ENCODE results near the gene EEF2KMT.
"Not testable (repeated sequence)": the region's sequence is repeated elsewhere in the genome, so short reads cannot be mapped to it uniquely, and the experiment has no call there.

EEF2KMT gene

GRCh38 chr16:5078626-5079025 is 19.0 kb downstream of the EEF2KMT start:
- H3K27ac ChIP-seq = no peak overlapping the region
- no peak for TF ChIP-seq ZFX (IDR thresholded peaks at IDR 0.05; ENCODE audit: borderline replicate concordance)
- no peak for TF ChIP-seq CTCF (IDR thresholded peaks at IDR 0.05)

DNA sequence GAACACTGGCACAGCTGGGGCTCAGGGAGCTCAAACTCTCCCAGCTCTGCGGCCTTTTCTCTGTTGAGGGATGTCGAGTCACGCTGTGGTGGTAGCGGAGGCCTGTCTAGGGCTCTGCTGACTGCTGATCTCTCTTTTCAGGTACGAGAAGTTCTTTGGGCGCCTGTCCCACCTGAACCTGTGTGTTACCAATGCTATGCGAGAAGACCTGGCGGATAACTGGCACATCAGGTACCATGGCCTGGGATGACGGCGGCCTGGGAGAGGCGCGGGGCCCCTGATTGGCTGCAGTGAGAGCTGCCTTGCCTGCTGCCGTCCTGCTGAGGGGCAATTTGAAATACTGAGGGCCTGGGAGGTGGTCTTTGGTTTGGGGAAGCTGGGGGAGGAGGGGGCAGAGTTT is 20.3 kb downstream of the EEF2KMT start:
- H3K27ac ChIP-seq = no peak overlapping the region
- no peak for TF ChIP-seq ZFX (IDR thresholded peaks at IDR 0.05; ENCODE audit: borderline replicate concordance)
- TF ChIP-seq CTCF (IDR thresholded peaks at IDR 0.05) = no peak

- no peak overlapping the region for H3K27ac ChIP-seq
- TF ChIP-seq CTCF (IDR thresholded peaks at IDR 0.05) = no peak
- TF ChIP-seq ZFX (IDR thresholded peaks at IDR 0.05; ENCODE audit: borderline replicate concordance) = no peak
Observed at GRCh38 chr16:5075637-5076036, 22.0 kb downstream of the EEF2KMT start.

DNA sequence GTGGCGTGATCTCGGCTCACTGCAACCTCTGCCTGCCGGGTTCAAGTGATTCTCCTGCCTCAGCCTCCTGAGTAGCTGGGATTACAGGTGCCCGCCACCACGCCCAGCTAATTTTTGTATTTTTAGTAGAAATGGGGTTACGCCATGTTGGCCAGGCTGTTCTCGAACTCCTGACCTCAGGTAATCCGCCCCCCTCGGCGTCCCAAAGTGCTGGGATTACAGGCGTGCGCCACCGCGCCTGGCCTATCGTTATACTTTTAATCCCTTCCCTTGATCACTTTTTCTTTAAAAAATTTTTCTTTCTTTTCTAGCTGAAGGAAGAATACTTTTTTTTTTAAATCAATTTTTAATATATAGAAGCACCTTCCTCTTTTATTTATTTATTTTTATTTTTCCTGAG is 23.8 kb downstream of the EEF2KMT start:
- not testable (repeated sequence) for H3K27ac ChIP-seq

DNA sequence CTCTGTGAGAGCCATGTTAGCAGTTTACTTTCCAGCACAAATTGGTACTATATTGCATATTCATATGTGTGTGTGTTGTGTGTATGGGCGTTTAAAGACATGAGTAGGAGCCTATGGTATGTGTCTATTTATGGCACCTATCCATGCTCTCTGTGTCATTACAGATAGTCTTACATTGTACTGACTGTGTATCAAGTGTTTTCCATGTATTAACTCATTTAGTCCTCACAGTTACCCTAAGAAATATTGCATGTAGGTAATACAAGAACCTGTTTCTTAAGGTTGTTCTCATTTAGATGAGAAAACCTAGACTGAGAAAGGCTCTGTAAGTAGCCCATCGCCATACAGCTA is 24.3 kb downstream of the EEF2KMT start:
- TF ChIP-seq CTCF (IDR thresholded peaks at IDR 0.05) = no peak
- TF ChIP-seq ZFX (IDR thresholded peaks at IDR 0.05; ENCODE audit: borderline replicate concordance) = no peak
- H3K27ac ChIP-seq = no peak overlapping the region

DNA sequence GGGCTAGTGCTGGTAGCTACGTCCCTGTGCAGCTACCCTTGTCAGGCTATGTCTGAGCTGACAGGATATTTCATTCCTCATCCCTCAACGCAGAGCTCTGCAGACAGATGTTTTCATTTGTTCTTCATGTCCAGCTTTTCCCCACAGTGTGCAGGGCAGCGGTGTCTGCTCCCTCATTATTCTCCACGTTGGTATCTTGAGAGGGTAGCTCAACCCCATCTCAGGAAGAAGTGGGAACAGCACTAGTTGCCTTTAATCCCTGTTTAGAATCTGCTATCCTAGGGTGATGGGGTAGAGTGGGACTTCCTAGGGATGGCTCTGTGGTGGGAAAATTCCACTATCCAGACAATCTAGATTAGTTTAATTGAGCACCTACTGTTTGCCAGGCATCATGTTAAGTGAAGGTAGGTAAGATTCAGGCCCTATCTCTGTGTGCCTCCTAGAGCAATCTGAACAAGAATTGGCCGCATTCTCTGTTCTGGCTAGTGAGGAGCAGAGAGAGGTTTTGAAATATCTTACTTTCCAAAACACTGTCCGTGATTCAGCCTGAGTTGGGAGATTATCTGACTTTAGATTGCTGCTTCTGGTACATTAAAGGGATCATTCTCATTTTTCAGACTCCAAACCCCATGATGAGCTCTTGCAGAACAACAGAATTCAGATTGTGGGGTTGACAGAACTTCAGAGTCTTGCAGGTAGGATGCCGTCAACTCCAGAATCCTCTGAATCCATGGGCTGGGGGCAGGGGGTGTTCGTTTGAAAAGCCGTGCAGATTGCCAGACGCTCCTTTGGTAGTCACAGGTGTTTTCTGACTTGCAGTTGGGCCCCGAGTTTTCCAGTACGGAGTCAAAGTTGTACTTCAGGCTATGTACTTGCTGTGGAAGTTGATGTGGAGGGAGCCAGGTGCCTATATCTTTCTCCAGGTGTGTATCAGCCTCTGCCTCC is 25.0 kb downstream of the EEF2KMT start:
- H3K27ac ChIP-seq = peak overlapping the region; percentile 84
- TF ChIP-seq ZFX (IDR thresholded peaks at IDR 0.05; ENCODE audit: borderline replicate concordance) (no peak), CTCF (IDR thresholded peaks at IDR 0.05) (no peak)

- peak within 1 kb of the TSS; percentile 84 for H3K27ac ChIP-seq
- TF ChIP-seq ZFX (IDR thresholded peaks at IDR 0.05; ENCODE audit: borderline replicate concordance) (no peak), CTCF (IDR thresholded peaks at IDR 0.05) (no peak)
Observed at GRCh38 chr16:5071681-5072333, 25.8 kb downstream of the EEF2KMT start, which contains the start of gene ALG1. Gene ALG1, plus strand, starts transcription at chr16:5071843. Its CDS starts 7 bp downstream, at chr16:5071850.
